Right atrium auricular region (tissue), 2 donors: ENCODE results near the gene DUS1L. TPM values are rescaled to one million over a fixed set of nuclear protein-coding genes. Genes with fewer than 3 reads are reported as not detected.

Experiments
- DNase-seq: peaks from one replicate; pipeline ENCODE4 v3.0.0-alpha.2; 2019; ENCODE audit warnings: low spot score
- H3K27ac ChIP-seq, 2 donors: fragments of 200-600 bp; sonication (generic); 1 replicate in 1 of 2; 2 replicates in 1 of 2; pipeline ENCODE4 v1.5.1; 2016 to 2019
- H3K27me3 ChIP-seq, 2 donors: fragments of 200-600 bp; sonication (generic); one replicate each; pipeline versions ENCODE4 v1.5.1 to v1.6.0; 2017 to 2019
- H3K36me3 ChIP-seq: fragments of 200-600 bp; sonication (generic); one replicate; pipeline ENCODE4 v1.5.1; 2016
- H3K4me1 ChIP-seq, 2 donors: fragments of 200-600 bp; sonication (generic); one replicate each; pipeline versions ENCODE4 v1.5.1 to v1.6.0; 2017 to 2019
- H3K4me3 ChIP-seq, 2 donors: fragments of 200-600 bp; sonication (generic); 1 replicate in 1 of 2; 2 replicates in 1 of 2; pipeline ENCODE4 v1.5.1; 2017 to 2019; ENCODE audit warnings: mild to moderate bottlenecking in 1 of 2, moderate library complexity in 1 of 2
- H3K9me3 ChIP-seq, 2 donors: fragments of 200-600 bp; sonication (generic); one replicate each; pipeline ENCODE4 v1.5.1; 2019
- total RNA-seq, 2 donors: library from RNA; depleted of rRNA; stranded (reverse); fragments of >200 nt; gene quantifications; one replicate each; pipeline ENCODE4 v1.1.0, GENCODE V29; 2016
- TF ChIP-seq, protein P1 (sequence below), 2 donors: fragments of 200-600 bp; sonication (generic); IDR thresholded peaks; one replicate each; pipeline ENCODE4 v1.5.1; 2019; ENCODE audit warnings: antibody characterized with exemption in 2 of 2

The DUS1L gene
- total RNA-seq, 2 donors from 2014 or later, result 33.3 to 45.7 TPM

DNA sequence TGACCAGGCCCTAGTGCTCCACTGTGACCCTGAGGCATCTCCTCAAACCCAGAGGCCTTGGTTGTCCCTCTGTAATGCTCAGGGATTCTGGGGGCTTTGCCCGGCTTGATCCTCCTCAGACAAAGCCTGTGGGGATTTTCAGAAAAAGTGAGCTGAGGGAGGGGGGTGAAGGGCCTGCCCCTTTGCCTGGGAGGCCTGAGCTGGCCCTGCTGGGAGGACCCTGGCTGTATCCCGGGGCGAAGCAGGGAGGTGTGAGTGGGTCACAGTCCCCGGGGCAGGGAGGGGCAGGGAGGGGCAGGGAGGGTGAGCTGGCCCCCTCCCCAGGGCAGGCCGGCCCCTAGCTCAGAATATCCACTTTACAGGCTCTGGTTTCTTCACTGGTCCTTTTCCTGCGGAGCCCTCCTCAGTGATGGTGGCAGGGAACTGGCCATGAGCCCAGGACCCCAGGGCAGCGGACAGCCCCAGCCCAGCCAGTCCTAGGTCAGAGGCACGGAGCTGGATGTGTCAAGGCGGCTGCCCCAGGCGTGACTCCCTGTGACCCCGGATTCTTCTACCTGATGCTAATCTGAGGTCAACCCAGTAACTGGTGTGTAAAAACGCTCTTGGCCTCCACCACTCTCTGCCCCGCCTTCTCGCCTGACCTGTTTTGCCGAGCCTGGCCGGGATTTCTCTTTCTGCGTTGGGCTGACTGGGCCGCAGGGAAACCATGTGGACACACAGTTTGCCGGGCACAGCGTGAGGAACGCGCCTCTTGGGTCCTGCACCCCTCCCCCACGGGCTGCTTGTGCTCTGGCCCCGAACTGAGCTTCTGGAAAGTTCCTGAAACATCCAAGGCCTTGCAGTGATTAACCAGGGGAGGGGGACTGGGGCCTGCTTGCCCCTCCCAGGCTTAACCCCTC lies 38.2 kb upstream of the DUS1L start:
- H3K27ac ChIP-seq, result peak overlapping the region; percentile 42 to 66
- H3K9me3 ChIP-seq, result no peaks in the 10 kb centered on the region
- peak; percentile 88 for DNase-seq
- no peaks in the 10 kb centered on the region for H3K27me3 ChIP-seq
- no peak overlapping the region for H3K4me3 ChIP-seq
- TF ChIP-seq, protein P1, sequence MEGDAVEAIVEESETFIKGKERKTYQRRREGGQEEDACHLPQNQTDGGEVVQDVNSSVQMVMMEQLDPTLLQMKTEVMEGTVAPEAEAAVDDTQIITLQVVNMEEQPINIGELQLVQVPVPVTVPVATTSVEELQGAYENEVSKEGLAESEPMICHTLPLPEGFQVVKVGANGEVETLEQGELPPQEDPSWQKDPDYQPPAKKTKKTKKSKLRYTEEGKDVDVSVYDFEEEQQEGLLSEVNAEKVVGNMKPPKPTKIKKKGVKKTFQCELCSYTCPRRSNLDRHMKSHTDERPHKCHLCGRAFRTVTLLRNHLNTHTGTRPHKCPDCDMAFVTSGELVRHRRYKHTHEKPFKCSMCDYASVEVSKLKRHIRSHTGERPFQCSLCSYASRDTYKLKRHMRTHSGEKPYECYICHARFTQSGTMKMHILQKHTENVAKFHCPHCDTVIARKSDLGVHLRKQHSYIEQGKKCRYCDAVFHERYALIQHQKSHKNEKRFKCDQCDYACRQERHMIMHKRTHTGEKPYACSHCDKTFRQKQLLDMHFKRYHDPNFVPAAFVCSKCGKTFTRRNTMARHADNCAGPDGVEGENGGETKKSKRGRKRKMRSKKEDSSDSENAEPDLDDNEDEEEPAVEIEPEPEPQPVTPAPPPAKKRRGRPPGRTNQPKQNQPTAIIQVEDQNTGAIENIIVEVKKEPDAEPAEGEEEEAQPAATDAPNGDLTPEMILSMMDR (IDR thresholded peaks at IDR 0.05), result no peak
- no peaks in the 10 kb centered on the region for H3K36me3 ChIP-seq
- peaks cover 0 to 65% of the 10 kb centered on the region in 2 donors for H3K4me1 ChIP-seq

DNA sequence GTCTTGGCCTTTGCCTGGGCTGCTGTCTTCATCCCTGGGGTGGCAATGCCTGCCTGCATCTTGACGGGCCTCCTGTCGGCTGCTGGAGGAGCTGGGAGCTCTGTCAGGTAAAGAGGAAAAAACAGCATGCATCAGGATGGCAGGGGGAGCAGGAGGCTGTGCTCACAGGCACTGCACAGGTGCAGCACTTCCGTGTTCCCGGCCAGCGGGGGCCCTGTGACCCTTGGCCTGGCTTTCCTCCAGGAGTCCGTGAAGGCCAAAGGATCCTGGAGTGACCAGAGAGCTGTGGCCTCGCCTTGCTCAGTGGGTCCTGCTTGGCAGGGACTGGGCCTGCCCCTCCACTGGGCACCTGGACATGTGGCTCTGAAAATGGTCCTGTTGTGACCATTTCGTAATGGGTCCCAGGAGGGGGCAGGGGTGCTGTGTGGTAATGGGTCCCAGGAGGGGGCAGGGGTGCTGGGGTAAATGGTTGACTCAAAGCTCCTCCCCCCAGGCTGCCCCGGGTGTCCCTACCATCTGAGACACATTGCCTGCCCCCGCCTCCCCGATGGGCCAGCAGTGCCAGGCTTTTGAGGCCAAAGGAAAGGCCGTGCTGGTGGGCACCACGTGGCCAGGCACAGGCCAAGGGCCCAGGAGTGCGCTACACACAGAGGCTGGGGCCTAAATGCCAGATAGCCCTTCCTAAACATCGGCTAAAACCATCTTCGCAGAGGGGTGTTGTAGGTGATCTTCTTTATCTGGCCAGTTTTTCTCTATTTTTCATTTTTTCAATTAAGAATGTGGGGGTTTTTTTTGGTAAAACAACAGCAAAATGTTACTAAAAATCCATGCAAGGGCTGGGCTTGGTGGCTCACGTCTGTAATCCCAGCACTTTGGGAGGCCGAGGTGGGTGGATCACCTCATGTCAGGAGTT lies 36.4 kb upstream of the DUS1L start:
- Histone ChIP-seq H3K9me3 (no peaks in the 10 kb centered on the region), H3K36me3 (no peaks in the 10 kb centered on the region), H3K27ac (peak overlapping the region; percentile 20 to 69), H3K27me3 (no peaks in the 10 kb centered on the region), H3K4me1 (peaks cover 0 to 68% of the 10 kb centered on the region in 2 donors), H3K4me3 (no peak overlapping the region)
- TF ChIP-seq, protein P1 (IDR thresholded peaks at IDR 0.05), result no peak
- DNase-seq, result no peak

DNA sequence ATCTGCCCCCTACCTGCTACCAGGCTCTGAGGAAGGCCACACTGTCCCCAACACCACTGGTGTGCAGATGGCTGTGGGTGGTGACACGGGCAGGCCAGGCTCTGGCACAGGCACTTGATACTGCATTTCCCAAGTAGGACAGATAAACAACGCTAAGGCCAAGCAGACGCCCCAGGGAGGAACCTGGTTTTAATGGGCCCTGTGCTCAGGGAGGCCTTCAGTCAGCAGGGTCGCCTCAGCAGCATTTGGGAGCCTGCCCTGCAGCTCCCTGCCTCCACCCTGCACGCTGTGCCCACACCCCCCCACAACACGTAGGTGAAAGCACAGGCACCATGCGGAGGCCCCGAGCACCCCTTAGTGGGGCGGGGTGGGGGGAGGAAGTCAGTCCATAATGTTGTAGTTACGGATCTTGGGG lies 35.7 kb upstream of the DUS1L start:
- H3K4me3 ChIP-seq, result no peak overlapping the region
- H3K36me3 ChIP-seq, result no peaks in the 10 kb centered on the region
- DNase-seq, result no peak
- H3K4me1 ChIP-seq, result peaks cover 0 to 68% of the 10 kb centered on the region in 2 donors
- TF ChIP-seq, protein P1 (IDR thresholded peaks at IDR 0.05), result no peak
- H3K27me3 ChIP-seq, result no peaks in the 10 kb centered on the region
- H3K27ac ChIP-seq, result peak overlapping the region; percentile 31 to 69
- H3K9me3 ChIP-seq, result no peaks in the 10 kb centered on the region

DNA sequence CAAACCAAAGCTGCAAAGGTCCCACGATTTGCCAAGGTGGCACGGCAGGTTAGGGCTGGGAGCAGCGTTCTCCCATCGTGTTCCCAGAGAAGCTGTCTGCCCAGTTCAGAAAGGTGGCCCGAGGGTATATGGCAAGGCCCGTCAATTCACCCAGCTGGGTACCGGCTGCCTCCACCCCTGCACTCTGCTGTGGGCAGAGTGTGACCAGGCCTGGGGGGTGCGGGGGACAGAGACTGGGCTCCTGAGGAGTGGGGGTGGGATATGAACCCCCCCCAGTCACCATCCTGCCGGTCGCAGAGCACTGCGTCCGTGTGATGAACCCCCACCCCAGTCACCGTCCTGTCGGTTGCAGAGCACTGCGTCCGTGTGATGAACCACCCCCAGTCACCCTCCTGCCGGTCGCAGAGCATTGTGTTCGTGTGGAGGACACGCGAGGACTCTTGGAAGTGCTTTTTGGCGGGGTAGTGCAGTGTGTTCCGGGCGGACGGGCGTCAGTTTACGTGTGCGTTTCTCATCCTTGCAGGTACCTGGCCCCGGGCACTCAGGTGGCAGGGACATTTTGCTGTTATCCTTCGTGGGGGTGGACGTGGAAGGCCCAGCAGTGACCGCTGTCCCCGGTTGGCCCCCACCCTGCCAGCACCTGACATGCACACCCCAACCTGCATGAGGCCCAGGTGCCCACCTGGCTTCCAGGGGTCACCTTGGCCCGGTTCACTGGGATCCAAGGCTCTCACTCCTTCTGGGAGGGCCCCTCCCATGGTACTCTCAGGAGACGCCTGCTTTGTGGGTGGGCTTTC lies 35.1 kb upstream of the DUS1L start:
- Histone ChIP-seq H3K27me3 (no peaks in the 10 kb centered on the region), H3K4me1 (peaks cover 0 to 63% of the 10 kb centered on the region in 2 donors), H3K4me3 (no peak overlapping the region), H3K9me3 (no peaks in the 10 kb centered on the region), H3K27ac (peak overlapping the region; percentile 69 to 90), H3K36me3 (peaks cover 4% of the 10 kb centered on the region)
- TF ChIP-seq, protein P1 (IDR thresholded peaks at IDR 0.05), result no peak
- DNase-seq, result no peak
